Measurements from ENCODE around the gene GUSB. TPM values are rescaled to one million over a fixed set of nuclear protein-coding genes. Genes with fewer than 3 reads are reported as not detected.

The GUSB gene
- total RNA-seq, 1 experiment from 2014 or later: 62.0 TPM

DNA sequence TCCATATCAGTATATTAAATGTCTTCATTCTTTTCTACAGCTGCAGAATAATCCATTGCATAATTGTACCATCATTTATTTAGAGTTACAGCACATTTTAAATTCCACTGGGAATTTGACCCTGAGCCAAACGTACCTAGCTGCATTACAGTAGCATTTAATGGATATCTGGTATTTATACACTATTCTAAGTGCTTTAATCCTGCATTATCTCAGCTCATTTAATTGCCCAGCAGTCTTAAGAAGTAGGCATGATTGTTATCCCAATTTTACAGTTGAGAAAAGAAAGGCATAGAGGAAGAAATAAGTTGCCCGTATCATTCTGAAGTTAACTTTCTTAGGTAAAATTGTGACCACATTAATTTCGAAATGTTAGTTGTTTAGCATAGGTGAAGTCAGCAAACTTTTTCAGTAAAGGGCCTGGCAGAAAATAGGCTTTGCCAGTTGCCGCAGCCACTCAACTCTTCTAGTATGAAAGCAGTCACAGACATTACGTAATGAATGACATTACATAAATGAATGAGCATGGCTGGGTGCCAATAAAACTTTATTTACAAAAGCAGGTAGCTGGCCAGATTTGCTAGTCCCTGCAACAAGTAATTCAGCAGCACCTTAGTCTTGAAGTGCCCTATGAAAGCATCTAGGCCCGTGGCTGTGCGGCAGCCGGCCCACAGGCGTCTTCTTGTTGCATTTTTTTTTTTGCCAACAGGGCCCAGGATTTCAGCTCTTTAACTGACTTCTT lies 30.0 kb downstream of the GUSB start:
- no peak overlapping the region for H3K27ac Mint-ChIP-seq
- no peak overlapping the region for H3K18ac ChIP-seq (ENCODE audit: insufficient read length, low read depth, low read length)

More for the DNA sequence above, 30.0 kb downstream of the GUSB start:
- H3K9me3 Mint-ChIP-seq: no peaks in the 10 kb centered on the region
- no peaks in the 10 kb centered on the region for H3K23me2 ChIP-seq (ENCODE audit: insufficient read length, low read depth, low read length, poor library complexity, severe bottlenecking)
- H4K8ac ChIP-seq (replicated peaks; ENCODE audit: insufficient read length, low read depth, low read length): no peak overlapping the region
- H3T11ph ChIP-seq (ENCODE audit: low read length): no peak overlapping the region
- H2AFZ ChIP-seq (ENCODE audit: low read length): no peak overlapping the region
- peaks cover 11 to 25% (median 23%) of the 10 kb centered on the region in 3 experiments; a peak in 6 of 7 replicates for H3K36me3 Mint-ChIP-seq (ENCODE audit: insufficient read depth in 1 of 3, low read depth in 3 of 3)
- TF ChIP-seq, protein P1, sequence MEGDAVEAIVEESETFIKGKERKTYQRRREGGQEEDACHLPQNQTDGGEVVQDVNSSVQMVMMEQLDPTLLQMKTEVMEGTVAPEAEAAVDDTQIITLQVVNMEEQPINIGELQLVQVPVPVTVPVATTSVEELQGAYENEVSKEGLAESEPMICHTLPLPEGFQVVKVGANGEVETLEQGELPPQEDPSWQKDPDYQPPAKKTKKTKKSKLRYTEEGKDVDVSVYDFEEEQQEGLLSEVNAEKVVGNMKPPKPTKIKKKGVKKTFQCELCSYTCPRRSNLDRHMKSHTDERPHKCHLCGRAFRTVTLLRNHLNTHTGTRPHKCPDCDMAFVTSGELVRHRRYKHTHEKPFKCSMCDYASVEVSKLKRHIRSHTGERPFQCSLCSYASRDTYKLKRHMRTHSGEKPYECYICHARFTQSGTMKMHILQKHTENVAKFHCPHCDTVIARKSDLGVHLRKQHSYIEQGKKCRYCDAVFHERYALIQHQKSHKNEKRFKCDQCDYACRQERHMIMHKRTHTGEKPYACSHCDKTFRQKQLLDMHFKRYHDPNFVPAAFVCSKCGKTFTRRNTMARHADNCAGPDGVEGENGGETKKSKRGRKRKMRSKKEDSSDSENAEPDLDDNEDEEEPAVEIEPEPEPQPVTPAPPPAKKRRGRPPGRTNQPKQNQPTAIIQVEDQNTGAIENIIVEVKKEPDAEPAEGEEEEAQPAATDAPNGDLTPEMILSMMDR (conservative IDR thresholded peaks at IDR 0.05): no peak
- no peak overlapping the region for H3K14ac ChIP-seq (ENCODE audit: insufficient read depth, low read length)
- no peaks in the 10 kb centered on the region for H3K4me1 ChIP-seq (ENCODE audit: insufficient read depth, low read length)
- no peak overlapping the region for H3K27ac ChIP-seq (ENCODE audit: insufficient read length, low read depth, low read length)
- no peak overlapping the region for H3K4ac ChIP-seq (ENCODE audit: low read depth, low read length)
- no peak overlapping the region for H2AK5ac ChIP-seq (ENCODE audit: insufficient read length, low read length)
- H4K20me1 ChIP-seq (ENCODE audit: control insufficient read depth, insufficient read depth, insufficient read length): no peaks in the 10 kb centered on the region
- no peak overlapping the region for H2BK5ac ChIP-seq (ENCODE audit: insufficient read length, low read length)
- H3K79me2 ChIP-seq (ENCODE audit: insufficient read depth, low read length): no peaks in the 10 kb centered on the region
- H3K4me3 Mint-ChIP-seq: no peak overlapping the region
- H2BK12ac ChIP-seq (ENCODE audit: insufficient read length, low read depth, low read length): no peak overlapping the region
- no peak for DNase-seq
- no peak overlapping the region for H2BK15ac ChIP-seq (ENCODE audit: low read depth, low read length)
- H3K23ac ChIP-seq (ENCODE audit: insufficient read length, low read depth, low read length): no peak overlapping the region
- H3K56ac ChIP-seq (ENCODE audit: insufficient read length, low read depth, low read length): no peak overlapping the region
- no peaks in the 10 kb centered on the region for H3K27me3 Mint-ChIP-seq (ENCODE audit: low read depth)
- no peaks in the 10 kb centered on the region for H3K27me3 ChIP-seq (ENCODE audit: insufficient read depth, low read length)
- H4K91ac ChIP-seq (ENCODE audit: insufficient read length, low read depth, low read length): no peak overlapping the region
- H4K5ac ChIP-seq (ENCODE audit: insufficient read length, low read depth, low read length): no peak overlapping the region
- no CpG with 5 or more reads among the region's 9 CpGs for WGBS (ENCODE audit: extremely low coverage, insufficient read length, low lambda C conversion rate)
- H3K4me2 ChIP-seq (ENCODE audit: insufficient read depth, insufficient read length, low read length): no peak overlapping the region
- no peak overlapping the region for H3K9ac ChIP-seq (ENCODE audit: extremely low read depth, insufficient read length, low read length)
- no peaks in the 10 kb centered on the region for H3K4me1 Mint-ChIP-seq
- H2BK120ac ChIP-seq (ENCODE audit: low read depth, low read length, poor library complexity, severe bottlenecking): no peak overlapping the region
- no peak overlapping the region for H2BK20ac ChIP-seq (ENCODE audit: low read depth, low read length, poor library complexity, severe bottlenecking)
- no peaks in the 10 kb centered on the region for H3K79me1 ChIP-seq (ENCODE audit: insufficient read depth, low read depth, low read length, poor library complexity, severe bottlenecking)
- no peaks in the 10 kb centered on the region for H3K9me3 ChIP-seq (ENCODE audit: control insufficient read depth, low read depth, low read length)
